Measurements from ENCODE around the gene WFDC9.
"Not testable (repeated sequence)": the region's sequence is repeated elsewhere in the genome, so short reads cannot be mapped to it uniquely, and the experiment has no call there.

The WFDC9 gene

GRCh38 chr20:45589725-45590124 is 41.4 kb downstream of the WFDC9 start:
- DNase-seq, result no peak

DNA sequence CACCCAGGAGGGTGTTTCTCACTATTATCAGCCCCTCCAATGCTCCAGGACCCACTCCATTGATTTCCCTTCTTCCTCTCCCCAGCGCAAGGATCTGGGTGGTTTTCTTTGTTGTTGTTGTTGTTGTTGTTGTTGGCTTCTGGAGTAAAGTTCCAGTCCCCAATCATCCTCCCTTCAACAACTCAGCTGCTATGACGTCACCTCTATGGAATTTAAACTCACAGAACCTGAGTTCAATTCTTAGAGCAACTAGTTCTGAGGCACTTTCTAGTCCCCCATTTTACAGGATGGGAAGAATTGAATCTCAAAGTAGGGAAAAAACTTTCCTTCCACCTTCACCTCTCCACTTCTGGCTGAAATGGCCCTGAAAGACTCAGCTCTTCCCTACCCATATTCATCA is 42.3 kb downstream of the WFDC9 start:
- no peak for DNase-seq

DNA sequence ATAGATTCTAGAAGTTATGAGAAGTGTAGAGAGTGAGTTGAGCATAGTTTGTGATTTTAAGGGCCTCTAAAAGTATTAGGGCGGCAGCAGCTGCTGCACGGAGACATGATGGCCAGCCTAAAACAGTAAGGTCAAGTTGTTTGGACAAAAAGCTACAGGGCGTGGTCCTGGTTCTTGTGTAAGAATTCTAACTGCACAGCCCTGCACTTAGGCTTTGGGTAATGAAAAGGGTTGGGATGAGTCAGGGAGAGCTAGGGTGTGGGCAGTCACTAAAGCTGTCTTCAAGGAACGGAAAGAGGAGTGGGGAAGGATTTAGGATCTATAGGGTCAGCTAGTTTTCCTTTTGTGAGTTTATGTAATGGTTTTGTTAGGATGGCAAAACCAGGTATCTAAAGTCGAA is 45.1 kb downstream of the WFDC9 start:
- DNase-seq, result not testable (repeated sequence)

- DNase-seq, result not testable (repeated sequence)
These were observed 46.8 kb downstream of the WFDC9 start for GRCh38 chr20:45584294-45584693.

GRCh38 chr20:45583502-45583901 is 47.6 kb downstream of the WFDC9 start:
- no peak for DNase-seq

DNA sequence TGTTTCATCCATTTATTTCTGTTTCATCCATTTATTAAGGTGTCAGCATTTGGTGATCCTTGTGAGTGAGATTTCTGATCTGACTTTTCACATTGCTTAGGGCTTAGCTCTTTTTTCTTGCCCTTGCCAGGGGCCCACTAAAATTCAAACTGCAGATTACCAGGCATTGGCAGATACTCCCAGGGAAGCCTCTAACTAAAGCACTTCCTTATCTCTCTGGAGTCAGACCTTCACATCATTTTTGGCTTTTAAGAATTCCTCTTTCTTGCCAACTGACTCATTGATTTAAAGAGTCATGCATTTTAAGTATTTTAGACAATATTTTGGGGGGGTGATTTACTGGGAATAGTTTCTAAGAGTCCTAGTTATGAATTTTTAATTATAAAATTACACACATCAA is 49.4 kb downstream of the WFDC9 start:
- DNase-seq, result no peak

DNA sequence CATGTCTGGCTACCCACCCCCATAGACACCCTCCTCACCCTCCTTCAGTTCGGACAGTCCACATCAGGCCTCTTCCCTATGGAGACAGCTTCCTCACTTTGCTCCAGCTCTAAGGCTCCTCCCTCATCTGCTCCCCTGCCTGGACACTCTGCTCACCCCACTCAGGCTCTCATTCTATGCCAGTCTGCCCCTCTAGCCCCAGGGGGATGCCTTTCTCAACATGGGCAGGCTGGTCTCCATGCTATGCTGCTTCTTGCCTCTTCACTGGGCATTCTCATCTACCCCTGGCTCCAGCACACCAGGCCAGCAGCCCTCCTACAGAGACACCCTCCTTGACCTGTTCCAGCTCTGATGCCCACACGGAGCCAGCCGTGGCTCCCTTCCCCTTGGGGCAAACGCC is 51.9 kb downstream of the WFDC9 start, which contains the start of gene WFDC8:
Gene WFDC8, minus strand, starts transcription at position 101 of the 400 bp plus-strand sequence. Its CDS starts 37 bp downstream, at position 64.
- no peak for DNase-seq

DNA sequence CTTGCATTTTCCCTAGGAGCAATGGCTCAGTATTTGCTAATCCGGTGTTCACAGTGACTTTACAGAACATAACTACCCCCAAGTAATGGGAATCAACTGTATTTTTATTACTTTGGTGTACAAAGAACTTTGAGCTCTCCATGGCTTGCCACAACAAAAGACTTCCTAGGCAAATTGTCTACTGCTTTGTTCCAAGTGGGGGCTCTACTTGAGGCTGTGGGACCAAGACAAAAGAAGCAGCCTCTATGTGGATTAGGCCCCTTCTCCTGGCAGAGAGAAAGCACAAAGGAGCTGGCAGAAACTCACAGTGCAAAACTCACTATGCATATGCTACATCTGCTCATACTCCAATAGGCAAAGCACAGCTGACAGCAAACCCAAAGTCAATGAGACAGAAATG is 52.9 kb downstream of the WFDC9 start:
- no peak for DNase-seq

DNA sequence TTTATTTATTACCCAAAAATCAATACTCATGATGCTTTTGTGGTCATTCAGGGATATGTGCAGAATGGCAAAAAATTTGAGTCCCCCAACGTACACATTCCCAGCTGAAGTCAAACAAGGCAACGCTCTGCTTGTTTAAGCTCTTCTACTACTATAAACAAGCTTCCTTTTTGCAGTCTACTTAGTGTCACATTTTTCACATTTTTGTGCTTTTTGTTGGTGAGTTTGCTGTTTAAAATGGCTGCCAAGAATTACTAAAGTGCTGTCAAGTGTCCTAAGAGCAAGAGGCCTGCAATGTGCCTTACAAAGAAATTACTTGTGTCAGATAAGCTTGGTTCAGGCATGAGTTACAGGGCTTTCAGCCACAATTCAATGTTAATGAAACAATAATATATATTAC is 54.1 kb downstream of the WFDC9 start:
- DNase-seq, result no peak

GRCh38 chr20:45575931-45576330 is 55.2 kb downstream of the WFDC9 start:
- DNase-seq, result no peak

- DNase-seq, result not testable (repeated sequence)
These were observed 61.4 kb downstream of the WFDC9 start for GRCh38 chr20:45569650-45570049.

DNA sequence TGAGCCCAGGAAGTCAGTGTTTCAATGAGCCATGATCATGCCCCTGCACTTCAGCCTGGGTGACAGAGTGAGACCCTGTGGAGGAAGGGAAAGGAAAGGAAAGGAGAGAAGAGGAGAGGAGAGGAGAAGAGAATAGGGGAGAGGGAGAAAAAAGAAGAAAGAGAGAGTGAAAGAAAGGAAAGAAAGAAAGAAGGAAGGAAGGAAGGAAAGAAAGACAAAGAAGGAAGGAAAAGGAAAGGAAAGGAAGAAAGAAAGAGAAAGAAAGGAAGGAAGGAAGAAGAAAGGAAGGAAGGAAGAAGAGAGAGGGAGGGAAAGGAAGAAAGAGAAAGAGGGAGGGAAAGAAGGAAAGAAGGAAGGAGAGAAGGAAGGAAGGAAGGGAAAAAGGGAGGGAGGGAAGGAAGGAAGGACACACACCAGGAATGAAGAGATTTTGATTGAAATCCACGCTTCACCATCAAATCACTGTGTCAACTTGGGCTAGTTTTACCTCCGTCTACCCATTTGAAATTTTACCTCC is 66.3 kb downstream of the WFDC9 start:
- no peak for DNase-seq

All from COR-L47 (cell line).